ENCODE measurements around the gene WDFY1. TPM values are rescaled to one million over a fixed set of nuclear protein-coding genes. Genes with fewer than 3 reads are reported as not detected.

Gene WDFY1
- total and polyA plus RNA-seq, 2 donors from 2014 or later: 10.4 to 38.4 TPM

DNA sequence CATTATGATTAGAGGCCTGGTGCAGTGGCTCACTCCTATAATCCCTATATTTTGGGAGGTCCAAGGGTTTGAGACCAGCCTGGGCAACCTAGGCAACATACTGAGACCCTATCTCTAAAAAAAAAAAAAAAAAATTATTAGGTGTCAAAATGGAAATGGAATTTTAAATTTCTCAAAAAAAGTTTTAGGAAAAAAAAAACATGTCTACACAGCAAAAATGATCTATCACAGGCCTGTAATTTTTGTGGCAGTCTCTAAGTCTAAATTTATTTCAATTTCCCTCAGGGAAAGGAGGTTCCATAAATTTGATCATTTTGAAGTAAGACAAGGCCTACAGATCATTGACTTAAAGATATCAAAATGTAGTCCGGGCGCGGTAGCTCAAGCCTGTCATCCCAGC lies 28.5 kb upstream of the WDFY1 start:
- intact Hi-C loops (cut with DNase I): no loop called here
- Histone ChIP-seq H3K36me3 (ENCODE audit: control insufficient read depth in 2 of 3, insufficient read depth in 3 of 3, low read length in 3 of 3) (no peaks in the 10 kb centered on the region), H3K4me3 (ENCODE audit: low read length in 3 of 3) (no peak overlapping the region), H3K9me3 (ENCODE audit: control insufficient read depth in 2 of 3, insufficient read depth in 1 of 3, low read length in 3 of 3) (no peaks in the 10 kb centered on the region), H3K9ac (ENCODE audit: low read length in 3 of 3) (no peak overlapping the region), H3K4me1 (ENCODE audit: control insufficient read depth in 2 of 3, insufficient read depth in 2 of 3, low read depth in 1 of 3, low read length in 3 of 3) (peaks cover 0 to 2% (median 0%) of the 10 kb centered on the region in 3 donors), H3K27ac (ENCODE audit: low read depth in 2 of 2, low read length in 2 of 2) (no peak overlapping the region), H3K27me3 (ENCODE audit: control insufficient read depth, insufficient read depth, low read length) (no peaks in the 10 kb centered on the region)
- DNase-seq (no peak), FAIRE-seq (no peak)
- TF ChIP-seq, protein P1, sequence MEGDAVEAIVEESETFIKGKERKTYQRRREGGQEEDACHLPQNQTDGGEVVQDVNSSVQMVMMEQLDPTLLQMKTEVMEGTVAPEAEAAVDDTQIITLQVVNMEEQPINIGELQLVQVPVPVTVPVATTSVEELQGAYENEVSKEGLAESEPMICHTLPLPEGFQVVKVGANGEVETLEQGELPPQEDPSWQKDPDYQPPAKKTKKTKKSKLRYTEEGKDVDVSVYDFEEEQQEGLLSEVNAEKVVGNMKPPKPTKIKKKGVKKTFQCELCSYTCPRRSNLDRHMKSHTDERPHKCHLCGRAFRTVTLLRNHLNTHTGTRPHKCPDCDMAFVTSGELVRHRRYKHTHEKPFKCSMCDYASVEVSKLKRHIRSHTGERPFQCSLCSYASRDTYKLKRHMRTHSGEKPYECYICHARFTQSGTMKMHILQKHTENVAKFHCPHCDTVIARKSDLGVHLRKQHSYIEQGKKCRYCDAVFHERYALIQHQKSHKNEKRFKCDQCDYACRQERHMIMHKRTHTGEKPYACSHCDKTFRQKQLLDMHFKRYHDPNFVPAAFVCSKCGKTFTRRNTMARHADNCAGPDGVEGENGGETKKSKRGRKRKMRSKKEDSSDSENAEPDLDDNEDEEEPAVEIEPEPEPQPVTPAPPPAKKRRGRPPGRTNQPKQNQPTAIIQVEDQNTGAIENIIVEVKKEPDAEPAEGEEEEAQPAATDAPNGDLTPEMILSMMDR (IDR thresholded peaks at IDR 0.05; ENCODE audit: borderline replicate concordance, extremely low read depth, insufficient read depth): no peak

- Histone ChIP-seq H3K9ac (ENCODE audit: low read length in 3 of 3) (no peak overlapping the region), H3K4me1 (ENCODE audit: control insufficient read depth in 2 of 3, insufficient read depth in 2 of 3, low read depth in 1 of 3, low read length in 3 of 3) (peaks cover 0 to 2% (median 0%) of the 10 kb centered on the region in 3 donors), H3K9me3 (ENCODE audit: control insufficient read depth in 2 of 3, insufficient read depth in 1 of 3, low read length in 3 of 3) (no peaks in the 10 kb centered on the region), H3K27me3 (ENCODE audit: control insufficient read depth, insufficient read depth, low read length) (no peaks in the 10 kb centered on the region), H3K4me3 (ENCODE audit: low read length in 3 of 3) (no peak overlapping the region), H3K36me3 (ENCODE audit: control insufficient read depth in 2 of 3, insufficient read depth in 3 of 3, low read length in 3 of 3) (no peaks in the 10 kb centered on the region), H3K27ac (ENCODE audit: low read depth in 2 of 2, low read length in 2 of 2) (no peak overlapping the region)
- TF ChIP-seq, protein P1 (IDR thresholded peaks at IDR 0.05; ENCODE audit: borderline replicate concordance, extremely low read depth, insufficient read depth): no peak
- intact Hi-C loops (cut with DNase I): no loop called here
- no peak for DNase-seq
- no peak for FAIRE-seq
Observed at GRCh38 chr2:223972656-223973102, 27.5 kb upstream of the WDFY1 start.

- Histone ChIP-seq H3K27me3 (ENCODE audit: control insufficient read depth, insufficient read depth, low read length) (no peaks in the 10 kb centered on the region), H3K36me3 (ENCODE audit: control insufficient read depth in 2 of 3, insufficient read depth in 3 of 3, low read length in 3 of 3) (peaks cover 0 to 8% (median 0%) of the 10 kb centered on the region in 3 donors), H3K9me3 (ENCODE audit: control insufficient read depth in 2 of 3, insufficient read depth in 1 of 3, low read length in 3 of 3) (no peaks in the 10 kb centered on the region), H3K4me1 (ENCODE audit: control insufficient read depth in 2 of 3, insufficient read depth in 2 of 3, low read depth in 1 of 3, low read length in 3 of 3) (peaks cover 0 to 2% (median 0%) of the 10 kb centered on the region in 3 donors), H3K9ac (ENCODE audit: low read length in 3 of 3) (no peak overlapping the region), H3K27ac (ENCODE audit: low read depth in 2 of 2, low read length in 2 of 2) (no peak overlapping the region), H3K4me3 (ENCODE audit: low read length in 3 of 3) (no peak overlapping the region)
- DNase-seq: no peak
- no peak for FAIRE-seq
- intact Hi-C loops (cut with DNase I): no loop called here
- TF ChIP-seq, protein P1 (IDR thresholded peaks at IDR 0.05; ENCODE audit: borderline replicate concordance, extremely low read depth, insufficient read depth): no peak
Observed at GRCh38 chr2:223971731-223972130, 26.6 kb upstream of the WDFY1 start.
